Spleen (tissue), 11 donors: ENCODE measurements around the gene CSNK1A1. TPM values are rescaled to one million over a fixed set of nuclear protein-coding genes. Genes with fewer than 3 reads are reported as not detected.

Source experiments
- DNase-seq: peaks from one replicate; pipeline ENCODE4 v3.0.0-alpha.2; 2020
- H3K27ac ChIP-seq, 8 donors: fragments of 200-600 bp; sonication (generic) in 7 of 8; 1 replicate in 4 of 8; 2 replicates in 4 of 8; pipeline versions ENCODE4 v1.5.0 to v1.8.0; 2016 to 2021; ENCODE audit warnings: inconsistent platforms in 4 of 8, mild to moderate bottlenecking in 4 of 8, moderate library complexity in 1 of 8
- H3K27me3 ChIP-seq, 7 donors: fragments of 200-600 bp; sonication (generic) in 6 of 7; replicated peaks in 1 of 7; 1 replicate in 4 of 7; 2 replicates in 3 of 7; pipeline versions ENCODE4 v1.5.0 to v1.8.0; 2016 to 2021; ENCODE audit warnings: inconsistent platforms in 3 of 7, mild to moderate bottlenecking in 1 of 7
- H3K36me3 ChIP-seq, 6 donors: fragments of 200-600 bp; sonication (generic) in 5 of 6; 1 replicate in 4 of 6; 2 replicates in 2 of 6; pipeline versions ENCODE4 v1.5.0 to v1.8.0; 2016 to 2021; ENCODE audit warnings: inconsistent platforms in 2 of 6
- H3K4me1 ChIP-seq, 6 donors: fragments of 200-600 bp; sonication (generic) in 5 of 6; 1 replicate in 3 of 6; 2 replicates in 3 of 6; pipeline versions ENCODE4 v1.5.0 to v1.8.0; 2016 to 2021; ENCODE audit warnings: inconsistent platforms in 3 of 6
- H3K4me3 ChIP-seq, 8 donors: fragments of 200-600 bp; sonication (generic) in 7 of 8; 1 replicate in 4 of 8; 2 replicates in 4 of 8; pipeline versions ENCODE4 v1.5.0 to v1.8.0; 2016 to 2021; ENCODE audit warnings: inconsistent platforms in 4 of 8, mild to moderate bottlenecking in 4 of 8, moderate library complexity in 2 of 8
- H3K9me3 ChIP-seq, 8 donors: fragments of 200-600 bp; sonication (generic) in 7 of 8; 1 replicate in 4 of 8; 2 replicates in 4 of 8; pipeline versions ENCODE4 v1.5.0 to v1.8.0; 2016 to 2021; ENCODE audit warnings: inconsistent platforms in 4 of 8
- CTCF ChIP-seq, 11 experiments: fragments of 200-600 bp in 7 of 11; fragments of 450-650 bp in 4 of 11; sonication (generic) in 4 of 11; IDR thresholded peaks in 8 of 11; conservative IDR thresholded peaks in 3 of 11; 1 replicate in 7 of 11; 2 replicates in 4 of 11; pipeline versions ENCODE4 v1.4.0 to v1.8.0; 2016 to 2021; ENCODE audit warnings: antibody characterized with exemption in 11 of 11, inconsistent platforms in 4 of 11, mild to moderate bottlenecking in 1 of 11
- POLR2A ChIP-seq, 3 donors: fragments of 450-650 bp; IDR thresholded peaks; one replicate each; pipeline ENCODE4 v1.5.1; 2017; ENCODE audit warnings: antibody characterized with exemption in 3 of 3, mild to moderate bottlenecking in 1 of 3
- POLR2AphosphoS5 ChIP-seq, 3 donors: sonication (generic); formaldehyde crosslinking; IDR thresholded peaks; one replicate each; pipeline ENCODE4 v1.5.1; 2017; ENCODE audit warnings: antibody characterized with exemption in 3 of 3
- WGBS, 5 donors: extraction: QIAGEN DNeasy Blood & Tissue Kit in 3 of 5; methylation state at CpG; one replicate each; pipeline versions ENCODE4 v1.1.5 to v1.1.7; 2013 to 2018; 5-methylcytosine and 5-hydroxymethylcytosine counted together
- intact Hi-C: fragments of 100-400 bp; cut with DNase I; formaldehyde crosslinking; loops from one replicate; pipeline ENCODE4 v1.15.0; 2023; ENCODE audit warnings: low total_unique reads
- polyA plus RNA-seq, 3 donors: library from polyadenylated mRNA; stranded (reverse); fragments of 200-250 nt; gene quantifications; one replicate each; pipeline ENCODE4 v1.2.1, GENCODE V29; 2013
- total RNA-seq, 7 donors: library from RNA; depleted of rRNA in 3 of 7; stranded (reverse); fragments of >200 nt in 3 of 7; fragmentation: NEBNext Ultra II Directional in 4 of 7; extraction: Animal tissue kit (Norgen Biotek cat#: 25700) in 4 of 7; gene quantifications; one replicate each; pipeline versions ENCODE4 v1.1.0 to v1.2.1, GENCODE V29; 2016 to 2021
- donor health status: healthy with polysubstance abuse.
- donor health status: DM: no; HTN: no; CAD: no; lungs with moderate emphysema.
- donor health status: DM: no; HTN: no; CAD: no.
- donor health status: Bipolar disorder and iron deficiency.
- donor health status: healthy.
- donor health status: DM: no; HTN: no; CAD: no.
- donor health status: DM: yes; HTN: yes; CAD: no.

CSNK1A1 gene
- total and polyA plus RNA-seq, 10 donors = 31.9 to 223 (median 185) TPM

- 51 to 80% (median 63%) methylated on average over 2 of the region's 2 CpGs for WGBS, 5 donors
- no peak for DNase-seq
- Histone ChIP-seq H3K36me3 (no peaks in the 10 kb centered on the region), H3K27ac (peak overlapping the region in 6 of 8 donors; percentile 10 to 67 (median 54)), H3K9me3 (no peaks in the 10 kb centered on the region), H3K4me1 (peaks cover 3 to 43% (median 24%) of the 10 kb centered on the region in 6 donors), H3K27me3 (no peaks in the 10 kb centered on the region), H3K4me3 (no peak overlapping the region)
- intact Hi-C loops = loop anchor here (5.0 to 10.0 kb wide), 3 partner anchors 121 to 429 kb away; no protein-coding TSS in a partner anchor
- TF ChIP-seq POLR2AphosphoS5 (IDR thresholded peaks at IDR 0.05) (no peak), POLR2A (IDR thresholded peaks at IDR 0.05) (no peak), CTCF (IDR thresholded peaks at IDR 0.05 in 8 of 11, conservative IDR thresholded peaks at IDR 0.05 in 3 of 11) (no peak)
Measured at GRCh38 chr5:149563466-149563865, 12.2 kb upstream of the CSNK1A1 start.

GRCh38 chr5:149561848-149562247, 10.6 kb upstream of the CSNK1A1 start:
- Histone ChIP-seq H3K4me3 (no peak overlapping the region), H3K27ac (peak overlapping the region in 7 of 8 donors; percentile 33 to 67 (median 57)), H3K9me3 (no peaks in the 10 kb centered on the region), H3K27me3 (no peaks in the 10 kb centered on the region), H3K4me1 (peaks cover 3 to 43% (median 24%) of the 10 kb centered on the region in 6 donors), H3K36me3 (no peaks in the 10 kb centered on the region)
- DNase-seq = no peak
- intact Hi-C loops = loop anchor here (5.0 to 10.0 kb wide), 3 partner anchors 120 to 427 kb away; no protein-coding TSS in a partner anchor
- 39 to 56% (median 51%) methylated on average over 2 of the region's 2 CpGs for WGBS, 5 donors
- TF ChIP-seq POLR2AphosphoS5 (IDR thresholded peaks at IDR 0.05) = no peak
- no peak for TF ChIP-seq POLR2A (IDR thresholded peaks at IDR 0.05)
- no peak for TF ChIP-seq CTCF (IDR thresholded peaks at IDR 0.05 in 8 of 11, conservative IDR thresholded peaks at IDR 0.05 in 3 of 11)

GRCh38 chr5:149559706-149560105, 8.5 kb upstream of the CSNK1A1 start:
- intact Hi-C loops = loop anchor here (5.0 to 10.0 kb wide), 3 partner anchors 117 to 425 kb away; no protein-coding TSS in a partner anchor
- no peak for DNase-seq
- WGBS, 5 donors = 47 to 80% (median 73%) methylated on average over 2 of the region's 2 CpGs
- Histone ChIP-seq H3K4me1 (peaks cover 3 to 40% (median 23%) of the 10 kb centered on the region in 6 donors), H3K27ac (no peak overlapping the region), H3K36me3 (no peaks in the 10 kb centered on the region), H3K9me3 (no peaks in the 10 kb centered on the region), H3K27me3 (no peaks in the 10 kb centered on the region), H3K4me3 (no peak overlapping the region)
- no peak for TF ChIP-seq POLR2A (IDR thresholded peaks at IDR 0.05)
- no peak for TF ChIP-seq CTCF (IDR thresholded peaks at IDR 0.05 in 8 of 11, conservative IDR thresholded peaks at IDR 0.05 in 3 of 11)
- TF ChIP-seq POLR2AphosphoS5 (IDR thresholded peaks at IDR 0.05) = no peak

- no peak for DNase-seq
- 94 to 95% (median 94%) methylated on average over 18 of the region's 18 CpGs for WGBS, 5 donors
- peaks cover 20 to 46% (median 30%) of the 10 kb centered on the region in 6 donors for H3K4me1 ChIP-seq
- TF ChIP-seq POLR2A (IDR thresholded peaks at IDR 0.05) (no peak), POLR2AphosphoS5 (IDR thresholded peaks at IDR 0.05) (no peak), CTCF (IDR thresholded peaks at IDR 0.05 in 8 of 11, conservative IDR thresholded peaks at IDR 0.05 in 3 of 11) (no peak)
- no peaks in the 10 kb centered on the region for H3K27me3 ChIP-seq
- peaks cover 0 to 22% (median 5%) of the 10 kb centered on the region in 6 donors for H3K36me3 ChIP-seq
- H3K9me3 ChIP-seq = no peaks in the 10 kb centered on the region
- intact Hi-C loops = no loop called here
- peak overlapping the region in 2 of 8 donors; percentile 98 to 100 for H3K27ac ChIP-seq
- H3K4me3 ChIP-seq = no peak overlapping the region
Measured at GRCh38 chr5:149552553-149553160, 1.4 kb upstream of the CSNK1A1 start.
